GM12891 (cell line): ENCODE measurements around the gene LBHD1.

Experiments
- DNase-seq: peaks from one replicate; pipeline ENCODE4 v3.0.0; 2011; ENCODE audit warnings: low spot score; ENCODE audit not compliant: insufficient read length
- FAIRE-seq: peaks from 2 replicates; lab custom pipeline; 2011; peaks lifted over from hg19 to GRCh38; lab: Jason Lieb, UNC
- PAX5 ChIP-seq: IDR thresholded peaks from 2 replicates; pipeline ENCODE4 v1.6.1; 2011; ENCODE audit warnings: low read length, moderate library complexity, mild to moderate bottlenecking; ENCODE audit not compliant: insufficient read depth, severe bottlenecking
- POLR2A ChIP-seq: IDR thresholded peaks from 2 replicates; pipeline ENCODE4 v1.6.1; 2011; ENCODE audit warnings: low read depth, low read length, control low read depth
- POLR2AphosphoS5 ChIP-seq: IDR thresholded peaks from 2 replicates; pipeline ENCODE4 v1.6.1; 2011; ENCODE audit warnings: low read depth, low read length, control low read depth
- POU2F2 ChIP-seq: IDR thresholded peaks from 2 replicates; pipeline ENCODE4 v1.6.1; 2011; ENCODE audit warnings: low read depth, mild to moderate bottlenecking, control low read depth, low read length, moderate library complexity
- SPI1 ChIP-seq: IDR thresholded peaks from 2 replicates; pipeline ENCODE4 v1.6.1; 2011; ENCODE audit warnings: low read depth, low read length, control low read depth
- TAF1 ChIP-seq: IDR thresholded peaks from 2 replicates; pipeline ENCODE4 v1.6.1; 2011; ENCODE audit warnings: low read depth, low read length, control low read depth

The LBHD1 gene

DNA sequence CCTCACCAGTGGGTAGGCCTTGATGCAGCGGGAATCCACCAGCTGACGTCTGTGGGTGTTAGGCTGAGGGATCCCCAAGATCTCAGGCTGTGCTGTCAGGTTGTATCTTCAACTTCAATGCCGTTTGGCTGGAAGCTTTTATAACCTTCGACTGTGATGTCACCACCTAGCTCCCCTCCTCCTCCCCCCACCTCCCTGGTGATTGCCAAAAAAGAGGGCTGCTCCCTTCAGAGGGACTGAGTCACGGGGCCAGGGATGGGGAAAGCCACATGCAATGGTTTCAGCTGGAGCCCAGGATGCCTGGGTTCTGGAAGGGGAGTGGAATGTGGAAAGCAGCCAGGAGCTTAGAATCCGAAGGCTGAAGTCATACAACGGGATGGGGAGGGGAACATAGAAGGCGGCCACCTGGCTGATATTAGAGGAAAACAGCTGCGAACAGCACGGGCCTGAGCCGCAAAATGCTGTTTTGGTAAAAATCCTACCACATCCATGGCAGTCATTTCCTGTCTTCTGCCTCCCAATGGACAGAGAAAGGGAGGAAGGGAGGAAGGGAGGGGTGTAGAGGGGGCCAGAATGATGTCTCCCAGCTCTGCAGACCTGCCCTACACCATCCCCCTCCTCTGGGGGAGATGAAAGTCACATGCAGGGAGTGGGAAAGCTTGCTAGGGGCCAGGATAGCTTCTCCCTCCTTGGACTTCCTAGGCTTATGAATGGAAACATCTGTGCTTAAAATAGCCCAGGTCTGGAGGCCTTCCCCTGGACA is 17.5 kb upstream of the LBHD1 start, which contains the start of gene LRRN4CL:
TSS of gene LRRN4CL (minus strand) at position 110 of the 763 bp plus-strand sequence. CDS start 1,022 bp downstream, outside the sequence.
- no peak for FAIRE-seq
- TF ChIP-seq POLR2AphosphoS5 (no peak), POU2F2 (no peak)
- no peak for DNase-seq

DNA sequence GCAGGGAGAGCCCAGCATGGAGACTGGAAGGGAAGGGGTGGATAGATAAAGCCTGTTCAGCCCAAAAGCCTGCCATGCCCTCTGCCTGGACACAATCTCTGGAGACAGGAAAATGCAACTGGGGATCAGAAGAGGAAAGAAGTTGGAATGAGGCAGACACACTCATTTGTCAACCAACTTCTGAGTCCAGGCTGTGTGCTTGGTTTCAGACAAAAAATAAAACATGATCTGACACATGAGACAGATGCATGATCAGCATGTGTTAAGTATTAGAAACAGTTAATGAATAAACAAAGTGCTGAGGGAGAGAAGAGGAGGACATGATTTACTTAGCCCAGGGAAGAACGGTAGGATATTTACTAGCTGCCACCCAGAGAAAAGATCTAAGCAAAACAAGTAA is 16.4 kb upstream of the LBHD1 start:
- FAIRE-seq (no peak), DNase-seq (no peak)
- no peak for TF ChIP-seq POU2F2
- TF ChIP-seq PAX5: no peak
- TF ChIP-seq SPI1: no peak
- no peak for TF ChIP-seq POLR2AphosphoS5
- TF ChIP-seq TAF1: no peak
- no peak for TF ChIP-seq POLR2A

GRCh38 chr11:62687508-62688396 is 15.7 kb upstream of the LBHD1 start:
- no peak for FAIRE-seq
- TF ChIP-seq SPI1: no peak
- no peak for TF ChIP-seq POU2F2
- no peak for TF ChIP-seq TAF1
- no peak for TF ChIP-seq POLR2A
- no peak for TF ChIP-seq PAX5
- no peak for TF ChIP-seq POLR2AphosphoS5
- DNase-seq: no peak

DNA sequence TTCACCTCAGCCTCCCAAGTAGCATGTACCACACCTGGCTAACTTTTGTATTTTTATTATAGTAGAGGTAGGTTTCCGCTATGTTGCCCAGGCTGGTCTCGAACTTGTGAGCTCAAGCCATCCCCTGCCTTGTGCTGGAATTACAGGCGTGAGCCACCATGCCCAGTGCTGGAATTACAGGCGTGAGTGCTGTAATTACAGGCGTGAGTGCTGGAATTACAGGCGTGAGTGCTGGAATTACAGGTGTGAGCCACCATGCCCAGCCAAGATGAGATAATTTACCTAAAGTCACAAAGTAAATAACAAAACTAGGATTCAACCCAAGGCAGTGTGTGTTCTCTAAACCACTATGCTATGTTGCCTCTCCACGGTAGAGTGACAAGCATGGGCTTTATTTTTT is 10.5 kb upstream of the LBHD1 start:
- DNase-seq: no peak
- no peak for FAIRE-seq
- TF ChIP-seq POLR2AphosphoS5: no peak
- no peak for TF ChIP-seq PAX5
- TF ChIP-seq POLR2A: no peak
- no peak for TF ChIP-seq POU2F2
- no peak for TF ChIP-seq TAF1
- no peak for TF ChIP-seq SPI1

DNA sequence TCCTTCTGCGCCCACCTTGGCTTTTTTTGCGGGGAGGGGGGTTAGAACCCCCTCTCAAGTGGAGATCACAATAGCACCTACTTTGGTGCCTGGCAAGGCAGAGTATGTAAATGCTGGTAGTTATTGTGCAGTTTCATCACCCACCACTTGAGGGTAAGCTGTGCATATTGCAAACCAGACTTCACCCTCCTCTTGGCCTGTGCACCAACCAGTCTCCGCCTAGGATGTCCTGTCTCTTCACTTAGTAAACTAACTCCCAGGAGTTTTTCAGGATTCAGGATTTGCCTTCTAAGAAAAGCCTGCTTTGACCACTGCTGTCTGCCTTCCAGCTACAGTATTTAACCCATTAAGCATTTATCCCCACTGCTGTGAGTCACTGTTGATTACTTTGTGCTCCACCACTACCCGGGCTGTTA is 8.8 kb upstream of the LBHD1 start:
- DNase-seq (peak; percentile 50), FAIRE-seq (peak; percentile 92)
- TF ChIP-seq POLR2A: no peak
- peak; percentile 89 for TF ChIP-seq POU2F2
- no peak for TF ChIP-seq PAX5
- TF ChIP-seq SPI1: no peak
- TF ChIP-seq POLR2AphosphoS5: no peak
- TF ChIP-seq TAF1: no peak

DNA sequence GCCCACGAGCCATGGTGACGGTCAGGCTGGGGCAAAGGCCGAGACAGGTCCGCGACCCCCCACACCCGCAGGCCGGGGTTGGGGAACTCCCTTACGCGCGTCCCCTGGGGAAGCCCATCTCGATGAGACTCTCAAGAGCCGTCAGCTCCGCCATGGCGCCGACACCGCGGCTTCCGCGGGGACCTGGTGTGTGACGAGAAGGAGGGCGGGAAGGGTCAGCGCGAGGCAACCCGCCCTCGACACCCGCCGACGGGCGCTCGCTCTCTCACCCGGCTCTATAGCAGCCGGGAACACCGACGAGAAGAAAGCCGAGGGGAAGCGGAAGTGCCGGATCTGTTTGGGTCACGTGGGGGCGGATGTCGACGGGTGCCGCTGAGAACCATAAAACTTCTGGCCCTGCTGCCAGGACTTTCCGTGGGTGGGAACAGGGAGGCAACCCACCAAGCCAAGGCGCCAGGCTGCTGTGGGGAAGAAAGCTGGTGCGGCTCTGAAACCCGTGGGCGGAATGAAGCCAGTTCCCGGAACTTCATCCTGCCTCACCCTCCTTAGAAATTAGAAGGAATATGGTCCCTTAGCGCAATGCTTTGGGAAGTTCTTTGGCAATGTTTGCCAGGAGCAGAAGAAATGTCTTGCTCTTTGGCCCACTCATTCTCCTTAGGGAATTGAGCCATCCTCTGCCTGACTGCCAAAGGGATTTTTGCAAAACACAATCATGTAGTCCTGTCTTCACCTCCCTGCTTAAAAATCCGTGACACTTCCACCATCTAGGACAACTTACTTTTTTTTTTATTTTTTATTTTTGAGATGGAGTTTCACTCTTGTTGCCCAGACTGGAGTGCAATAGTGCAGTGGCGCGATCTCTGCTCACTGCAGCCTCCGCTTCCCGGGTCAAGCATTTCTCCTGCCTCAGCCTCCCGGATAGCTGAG is 7.0 kb upstream of the LBHD1 start, which contains the start of gene UBXN1:
TSS of gene UBXN1 (minus strand) at position 304 of the 927 bp plus-strand sequence. CDS start at position 154, 150 bp downstream.
- DNase-seq (peak; percentile 93), FAIRE-seq (peak; percentile 38)
- TF ChIP-seq PAX5 (no peak), SPI1 (peak; percentile 88), POLR2AphosphoS5 (peak; percentile 88), POLR2A (peak; percentile 94), TAF1 (peak; percentile 64), POU2F2 (peak; percentile 58)

GRCh38 chr11:62678433-62678769 is 6.3 kb upstream of the LBHD1 start:
- no peak for TF ChIP-seq PAX5
- TF ChIP-seq SPI1: 0 out of 2 replicates have a peak, but pooled peaks have one; percentile 18
- no peak for TF ChIP-seq TAF1
- TF ChIP-seq POLR2AphosphoS5: no peak
- no peak for TF ChIP-seq POU2F2
- DNase-seq: no peak
- FAIRE-seq: no peak

DNA sequence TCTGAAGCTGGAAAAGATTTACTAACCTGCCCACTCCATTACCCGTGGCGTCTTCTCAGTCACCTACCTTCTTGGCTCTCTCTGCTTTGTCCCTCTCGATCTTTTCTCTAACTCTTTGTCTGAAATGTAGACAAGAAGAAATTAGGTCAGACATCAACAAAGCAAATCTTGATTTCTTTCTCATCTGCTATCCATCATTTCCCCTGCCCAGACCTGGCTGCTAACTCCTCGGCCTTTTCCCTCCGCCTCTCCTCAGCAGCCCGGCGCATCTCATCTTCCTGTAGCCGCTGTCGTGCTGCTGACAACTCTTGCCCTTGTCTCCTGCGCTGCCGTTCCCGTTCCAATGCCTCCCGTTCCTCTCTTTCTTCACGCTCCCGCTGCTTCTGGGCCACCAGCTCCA is 5.6 kb upstream of the LBHD1 start:
- FAIRE-seq: no peak
- TF ChIP-seq PAX5 (no peak), POU2F2 (no peak), TAF1 (no peak), SPI1 (no peak), POLR2AphosphoS5 (no peak), POLR2A (no peak)
- DNase-seq: no peak
